HepG2 (cell line): ENCODE results near the gene SLC9C2. TPM values are rescaled to one million over a fixed set of nuclear protein-coding genes. Genes with fewer than 3 reads are reported as not detected.

ENCODE experiments used
- ATAC-seq: fragments of 200-7000 bp; cut with Tn5 transposase; 3 replicates; pipeline ENCODE4 v1.9.1; 2020; ENCODE audit warnings: mild to moderate bottlenecking, moderate library complexity
- BruUV-seq: library from RNA; stranded (reverse); fragments of 400-500 nt; replicated peaks from 2 replicates; lab custom pipeline; 2021; lab: Mats Ljungman, UMichigan
- CTCF ChIA-PET: fragments of 300-600 bp; formaldehyde crosslinking; extraction: SDS; loops from one replicate; lab custom pipeline; 2021; ENCODE audit warnings: low total read pairs, inconsistent platforms, low intra/inter-chr PET ratio; lab: Yijun Ruan, JAX
- POLR2A ChIA-PET: fragments of 350-600 bp; sonication (Branson Sonifier 250); formaldehyde crosslinking; loops from one replicate; lab custom pipeline; 2020; ENCODE audit warnings: antibody characterized with exemption, inconsistent platforms; lab: Yijun Ruan, JAX
- DNase-seq: peaks from one replicate; pipeline ENCODE4 v3.0.0-alpha.2; 2015; ENCODE audit warnings: low spot score
- FAIRE-seq: peaks from 3 replicates; lab custom pipeline; 2011; peaks lifted over from hg19 to GRCh38; lab: Jason Lieb, UNC
- H2AFZ ChIP-seq: one replicate; pipeline ENCODE4 v1.6.1; 2011; ENCODE audit warnings: low read length, inconsistent platforms
- H3K27ac ChIP-seq: fragments of 300-600 bp; 3 replicates; pipeline ENCODE4 v1.8.0; 2011; ENCODE audit warnings: mixed run types, mild to moderate bottlenecking, mixed read lengths, low read length, inconsistent platforms; ENCODE audit not compliant: insufficient read depth; ENCODE audit errors: extremely low read length
- H3K27me3 ChIP-seq, 2 experiments: fragments of 200-600 bp in 1 of 2; 2 replicates in 1 of 2; 3 replicates in 1 of 2; pipeline versions ENCODE4 v1.6.0 to v1.8.0; 2011; ENCODE audit warnings: low read length in 2 of 2, mild to moderate bottlenecking in 2 of 2, moderate library complexity in 2 of 2, inconsistent platforms in 1 of 2; ENCODE audit not compliant: insufficient read depth in 2 of 2, control insufficient read depth in 1 of 2
- H3K36me3 ChIP-seq, 2 experiments: fragments of 200-600 bp in 1 of 2; replicated peaks in 1 of 2; 2 replicates in 1 of 2; 3 replicates in 1 of 2; pipeline versions ENCODE4 v1.5.1 to v1.8.0; 2011; ENCODE audit warnings: low read length in 2 of 2, inconsistent platforms in 1 of 2; ENCODE audit not compliant: insufficient read depth in 2 of 2, control insufficient read depth in 1 of 2
- H3K4me1 ChIP-seq: 2 replicates; pipeline ENCODE4 v1.5.1; 2012; ENCODE audit warnings: low read length, inconsistent platforms; ENCODE audit not compliant: insufficient read depth
- H3K4me2 ChIP-seq: 2 replicates; pipeline ENCODE4 v1.6.0; 2011; ENCODE audit warnings: low read depth, low read length, inconsistent platforms
- H3K4me3 ChIP-seq, 3 experiments: fragments of 200-600 bp in 1 of 3; sonication (generic), shearing (Covaris generic) in 1 of 3; replicated peaks in 1 of 3; 2 replicates each; pipeline ENCODE4 v1.5.1; 2011 to 2016; ENCODE audit warnings: low read length in 3 of 3, inconsistent platforms in 2 of 3, low read depth in 2 of 3, mild to moderate bottlenecking in 2 of 3, control low read depth in 1 of 3, mixed read lengths in 1 of 3; ENCODE audit not compliant: insufficient read depth in 1 of 3
- H3K79me2 ChIP-seq: one replicate; pipeline ENCODE4 v1.6.1; 2011; ENCODE audit warnings: low read length, inconsistent platforms; ENCODE audit not compliant: insufficient read depth
- H3K9ac ChIP-seq: 2 replicates; pipeline ENCODE4 v1.6.0; 2011; ENCODE audit warnings: mild to moderate bottlenecking, low read depth, low read length, inconsistent platforms; ENCODE audit not compliant: insufficient read depth
- H3K9me3 ChIP-seq: 2 replicates; pipeline ENCODE4 v1.5.1; 2012; ENCODE audit warnings: mild to moderate bottlenecking, low read length
- H4K20me1 ChIP-seq: 2 replicates; pipeline ENCODE4 v1.6.0; 2011; ENCODE audit warnings: inconsistent platforms, mild to moderate bottlenecking, low read length, moderate library complexity; ENCODE audit not compliant: insufficient read depth
- CBX1 ChIP-seq: IDR thresholded peaks from one replicate; pipeline ENCODE4 v1.6.1; 2016; ENCODE audit warnings: antibody characterized with exemption, low read depth
- CEBPG ChIP-seq: IDR thresholded peaks from 2 replicates; pipeline ENCODE4 v1.6.1; 2016
- E2F1 ChIP-seq: sonication (generic); formaldehyde crosslinking; IDR thresholded peaks from 2 replicates; pipeline ENCODE4 v1.5.0; 2020; ENCODE audit warnings: missing genetic modification reagents
- ETV6 ChIP-seq: sonication (generic); formaldehyde crosslinking; conservative IDR thresholded peaks from 2 replicates; pipeline ENCODE4 v1.4.0; 2020; ENCODE audit warnings: missing genetic modification reagents
- HOXD1 ChIP-seq: sonication (generic); formaldehyde crosslinking; IDR thresholded peaks from 2 replicates; pipeline ENCODE4 v1.5.0; 2020; ENCODE audit warnings: missing genetic modification reagents
- KDM3A ChIP-seq: IDR thresholded peaks from 2 replicates; pipeline ENCODE4 v1.6.1; 2018; ENCODE audit warnings: low read depth, missing compliant biosample characterization
- MXD1 ChIP-seq: sonication (generic); formaldehyde crosslinking; IDR thresholded peaks from 2 replicates; pipeline ENCODE4 v1.4.0; 2020; ENCODE audit warnings: mild to moderate bottlenecking, missing genetic modification reagents
- NCOA1 ChIP-seq: sonication (generic); formaldehyde crosslinking; IDR thresholded peaks from 2 replicates; pipeline ENCODE4 v1.9.0; 2021; ENCODE audit warnings: missing genetic modification reagents
- NFKBIZ ChIP-seq: IDR thresholded peaks from 2 replicates; pipeline ENCODE4 v1.6.1; 2018; ENCODE audit warnings: missing genetic modification reagents, missing compliant biosample characterization
- RARG ChIP-seq: sonication (generic); formaldehyde crosslinking; IDR thresholded peaks from 2 replicates; pipeline ENCODE4 v1.4.0; 2020; ENCODE audit warnings: low read depth, mild to moderate bottlenecking, missing genetic modification reagents
- SMARCC2 ChIP-seq: fragments of 450-650 bp; IDR thresholded peaks from 2 replicates; pipeline ENCODE4 v1.6.1; 2017; ENCODE audit warnings: antibody characterized with exemption, mild to moderate bottlenecking
- SNRNP70 ChIP-seq: fragments of 200-400 bp; formaldehyde crosslinking; IDR thresholded peaks from 2 replicates; pipeline ENCODE4 v1.6.1; 2017; ENCODE audit warnings: mild to moderate bottlenecking, low read depth, low read length, moderate library complexity
- STAT5B ChIP-seq: sonication (generic); formaldehyde crosslinking; IDR thresholded peaks from 2 replicates; pipeline ENCODE4 v1.4.0; 2020; ENCODE audit warnings: missing genetic modification reagents
- SUZ12 ChIP-seq: fragments of 150-350 bp; IDR thresholded peaks from 2 replicates; pipeline ENCODE4 v1.6.1; 2014; ENCODE audit warnings: low read depth, low read length
- ZFP37 ChIP-seq: sonication (generic); formaldehyde crosslinking; IDR thresholded peaks from 2 replicates; pipeline ENCODE4 v1.4.0; 2020; ENCODE audit warnings: missing genetic modification reagents, borderline replicate concordance
- ZFP82 ChIP-seq: sonication (generic); formaldehyde crosslinking; IDR thresholded peaks from 2 replicates; pipeline ENCODE4 v1.5.1; 2020; ENCODE audit warnings: mild to moderate bottlenecking, missing genetic modification reagents, borderline replicate concordance
- ZFP91 ChIP-seq: sonication (generic); formaldehyde crosslinking; IDR thresholded peaks from 2 replicates; pipeline ENCODE4 v1.9.0; 2022; ENCODE audit warnings: missing genetic modification reagents, mild to moderate bottlenecking, borderline replicate concordance
- ZNF296 ChIP-seq: sonication (generic); formaldehyde crosslinking; conservative IDR thresholded peaks from 2 replicates; pipeline ENCODE4 v1.5.0; 2020; ENCODE audit warnings: mild to moderate bottlenecking, missing genetic modification reagents
- ZNF451 ChIP-seq: sonication (generic); formaldehyde crosslinking; IDR thresholded peaks from 2 replicates; pipeline ENCODE4 v1.5.0; 2020; ENCODE audit warnings: mild to moderate bottlenecking, missing genetic modification reagents
- ZNF782 ChIP-seq: sonication (generic); formaldehyde crosslinking; IDR thresholded peaks from 2 replicates; pipeline ENCODE4 v1.4.0; 2020; ENCODE audit warnings: missing genetic modification reagents, mild to moderate bottlenecking, borderline replicate concordance
- ZNF839 ChIP-seq: sonication (generic); formaldehyde crosslinking; IDR thresholded peaks from 2 replicates; pipeline ENCODE4 v1.4.0; 2020; ENCODE audit warnings: missing genetic modification reagents, mild to moderate bottlenecking, borderline replicate concordance
- WGBS: methylation state at CpG from one replicate; pipeline ENCODE4 v1.1.6; 2017; ENCODE audit warnings: low lambda C conversion rate; 5-methylcytosine and 5-hydroxymethylcytosine counted together
- in situ Hi-C: cut with HindIII; loops from 2 replicates; pipeline ENCODE4 v1.10.0; 2017; ENCODE audit warnings: low pct_unique_long_range_greater_than_20kb; ENCODE audit not compliant: extremely low pct_ligation_motif_present
- intact Hi-C: fragments of 100-400 bp; cut with micrococcal nuclease; formaldehyde crosslinking; loops from one replicate; pipeline ENCODE4 v1.10.0; 2022; ENCODE audit not compliant: unreplicated experiment
- polyA plus RNA-seq, 8 experiments: library from polyadenylated mRNA; depleted of rRNA in 3 of 8; stranded (reverse) in 7 of 8; unstranded in 1 of 8; fragments of >200 nt; fragmentation: Illumina TruSeq in 4 of 8; extraction: Trizol in 4 of 8; gene quantifications; 2 replicates each; pipeline versions ENCODE4 v1.2.1 to v1.2.3, GENCODE V29; 2011 to 2016; ENCODE audit warnings: low read depth in 4 of 8, missing spikeins in 1 of 8, mixed read lengths in 1 of 8; ENCODE audit not compliant: insufficient read depth in 1 of 8
- total RNA-seq, 5 experiments: library from RNA; depleted of rRNA; stranded (reverse); fragments of >200 nt; fragmentation: Illumina TruSeq; extraction: Trizol; gene quantifications; 2 replicates each; pipeline ENCODE4 v1.2.3, GENCODE V29; 2016; ENCODE audit warnings: low read depth in 1 of 5

SLC9C2 gene
- total and polyA plus RNA-seq, 2 of the 13 experiments (the other 11 are each of a cell fraction or from before 2014, with no cell fraction given): 0.03 TPM; not detected in 1

- Histone ChIP-seq H3K27me3 (no peaks in the 10 kb centered on the region), H2AFZ (no peak overlapping the region), H3K79me2 (no peaks in the 10 kb centered on the region), H4K20me1 (no peaks in the 10 kb centered on the region), H3K4me3 (no peak overlapping the region), H3K36me3 (no peaks in the 10 kb centered on the region), H3K27ac (no peak overlapping the region), H3K4me2 (no peak overlapping the region), H3K9ac (no peak overlapping the region), H3K4me1 (no peaks in the 10 kb centered on the region), H3K9me3 (no peaks in the 10 kb centered on the region)
- TF ChIP-seq MXD1 (CRISPR knock-in tag) (no peak), SMARCC2 (no peak), NCOA1 (no peak), ZNF451 (CRISPR knock-in tag) (no peak), STAT5B (CRISPR knock-in tag) (no peak), ZNF782 (no peak), SNRNP70 (no peak), ZFP82 (CRISPR knock-in tag) (no peak), ZFP37 (no peak), NFKBIZ (CRISPR knock-in tag) (no peak), CEBPG (no peak)
- 50% methylated on average over 4 of the region's 4 CpGs for WGBS
- ChIA-PET POLR2A (no interaction called here), CTCF (no interaction called here)
- DNase-seq (no peak), ATAC-seq (no peak), FAIRE-seq (no peak)
- in situ Hi-C loops (no loop called here), intact Hi-C loops (no loop called here)
- BruUV-seq: no TSS peak
Measured at GRCh38 chr1:173554089-173554488, 48.8 kb downstream of the SLC9C2 start.

GRCh38 chr1:173553312-173553711, 49.6 kb downstream of the SLC9C2 start:
- in situ Hi-C loops: no loop called here
- Histone ChIP-seq H4K20me1 (no peaks in the 10 kb centered on the region), H3K79me2 (no peaks in the 10 kb centered on the region), H2AFZ (no peak overlapping the region), H3K4me1 (no peaks in the 10 kb centered on the region), H3K4me2 (no peak overlapping the region), H3K4me3 (no peak overlapping the region), H3K27ac (no peak overlapping the region), H3K9ac (no peak overlapping the region), H3K9me3 (no peaks in the 10 kb centered on the region), H3K36me3 (no peaks in the 10 kb centered on the region), H3K27me3 (no peaks in the 10 kb centered on the region)
- DNase-seq (no peak), FAIRE-seq (no peak), ATAC-seq (no peak)
- intact Hi-C loops: no loop called here
- POLR2A ChIA-PET: no interaction called here
- BruUV-seq: no TSS peak
- CTCF ChIA-PET: no interaction called here
- no peak for TF ChIP-seq SUZ12
- TF ChIP-seq HOXD1 (CRISPR knock-in tag): no peak
- TF ChIP-seq KDM3A (CRISPR knock-in tag): no peak
- TF ChIP-seq ETV6 (CRISPR knock-in tag): no peak
- TF ChIP-seq RARG (CRISPR knock-in tag): no peak
- TF ChIP-seq ZFP91 (CRISPR knock-in tag): no peak
- TF ChIP-seq CBX1: no peak
- no peak for TF ChIP-seq ZNF839 (CRISPR knock-in tag)
- no peak for TF ChIP-seq ZNF296 (CRISPR knock-in tag)
- TF ChIP-seq E2F1: no peak
